ENCODE results near the gene GPR62. TPM values are rescaled to one million over a fixed set of nuclear protein-coding genes. Genes with fewer than 3 reads are reported as not detected.

GPR62 gene
- total RNA-seq, 2 experiments from 2014 or later, result not detected

DNA sequence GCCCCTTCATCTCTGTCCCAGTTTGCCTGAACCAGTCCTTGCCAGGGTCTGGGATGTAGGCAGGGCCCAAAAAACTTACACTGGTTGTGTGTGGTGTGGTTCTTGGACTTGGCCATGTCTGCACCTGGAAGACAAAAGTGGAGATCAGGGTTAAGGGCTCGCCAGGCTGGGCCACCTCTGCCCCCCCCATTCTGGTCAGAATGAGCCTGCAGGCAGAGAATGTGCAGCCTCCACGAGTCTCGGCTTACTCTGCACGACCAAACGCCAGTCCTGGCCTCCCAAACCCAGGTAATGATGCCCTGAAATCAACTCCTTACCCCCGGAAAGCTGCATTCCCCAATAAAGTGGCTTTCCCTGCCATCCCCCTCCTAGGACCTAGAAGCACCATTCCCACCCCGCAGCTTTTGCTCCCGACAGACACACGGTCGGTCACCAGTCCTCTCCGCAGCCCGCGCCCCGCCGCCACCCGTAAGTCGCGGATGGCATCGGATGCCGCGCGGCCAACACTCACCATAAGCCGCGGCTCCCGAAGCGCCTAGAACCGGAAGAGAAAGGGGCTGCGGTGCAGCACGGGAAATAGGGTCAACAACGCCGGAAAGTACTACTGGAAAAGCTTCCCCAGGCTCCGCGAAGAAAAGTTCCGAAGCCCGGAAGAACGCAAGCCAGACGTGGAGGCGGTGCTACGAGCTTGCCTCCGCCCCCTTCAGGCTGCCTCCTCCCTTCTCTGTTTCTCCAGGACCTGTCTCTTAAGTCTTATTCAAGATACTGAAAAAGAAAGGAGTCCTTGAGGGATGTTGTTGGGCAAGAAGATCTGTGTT lies 40.4 kb downstream of the GPR62 start, which contains the start of gene RPL29:
Gene RPL29 (minus strand): TSS at position 550 of the 818 bp plus-strand sequence. CDS start 434 bp downstream, at position 116.
- POLR2A ChIA-PET, result interaction anchor here (0.6 to 1.0 kb wide), 4 partner anchors 12 to 282 kb away, joined by 3 to 7 read pairs (median 6); partner anchors contain the start of genes ACY1 and PARP3

GRCh38 chr3:51997172-51997571 lies 42.0 kb downstream of the GPR62 start:
- Mint-ChIP-seq H3K27me3 (peaks cover 10% of the 10 kb centered on the region), H3K36me3 (ENCODE audit: low read depth) (peaks cover 34% of the 10 kb centered on the region), H3K4me1 (peaks cover 45% of the 10 kb centered on the region), H3K27ac (no peak overlapping the region), H3K4me3 (peak overlapping the region; percentile 14), H3K9me3 (no peaks in the 10 kb centered on the region)
- DNase-seq, result no peak
- ChIA-PET CTCF (no interaction called here), POLR2A (no interaction called here)

More for the DNA sequence above, 40.4 kb downstream of the GPR62 start, which contains the start of gene RPL29:
- CTCF ChIA-PET, result interaction anchor here (0.5 to 2.4 kb wide), 17 partner anchors 9 to 992 kb away, joined by 3 to 20 read pairs (median 4); partner anchors contain the start of genes ABHD14A, ABHD14B, DUSP7 and PARP3
- peak within 1 kb of the TSS; percentile 99 for H3K4me3 Mint-ChIP-seq
- H3K9me3 Mint-ChIP-seq, result no peaks in the 10 kb centered on the region
- H3K36me3 Mint-ChIP-seq (ENCODE audit: low read depth), result peaks cover 39% of the 10 kb centered on the region
- peak within 1 kb of the TSS; percentile 100 for H3K27ac Mint-ChIP-seq
- H3K27me3 Mint-ChIP-seq, result peaks cover 10% of the 10 kb centered on the region
- H3K4me1 Mint-ChIP-seq, result peaks cover 45% of the 10 kb centered on the region
- peak; percentile 94 for DNase-seq

GRCh38 chr3:51997935-51998596 lies 42.9 kb downstream of the GPR62 start:
- Mint-ChIP-seq H3K27me3 (peaks cover 10% of the 10 kb centered on the region), H3K4me3 (no peak overlapping the region), H3K9me3 (no peaks in the 10 kb centered on the region), H3K27ac (no peak overlapping the region), H3K36me3 (ENCODE audit: low read depth) (peaks cover 26% of the 10 kb centered on the region), H3K4me1 (peaks cover 37% of the 10 kb centered on the region)
- DNase-seq, result no peak
- POLR2A ChIA-PET, result no interaction called here
- CTCF ChIA-PET, result interaction anchor here (0.6 to 1.2 kb wide), 3 partner anchors 15 to 282 kb away, joined by 3 to 4 read pairs (median 4); partner anchors contain the start of genes ACY1, PARP3 and RRP9

GRCh38 chr3:51998774-51999173 lies 43.6 kb downstream of the GPR62 start:
- H3K4me1 Mint-ChIP-seq, result peaks cover 32% of the 10 kb centered on the region
- peaks cover 21% of the 10 kb centered on the region for H3K36me3 Mint-ChIP-seq (ENCODE audit: low read depth)
- H3K27ac Mint-ChIP-seq, result no peak overlapping the region
- H3K9me3 Mint-ChIP-seq, result no peaks in the 10 kb centered on the region
- ChIA-PET POLR2A (no interaction called here), CTCF (interaction anchor here (0.6 to 1.2 kb wide), 3 partner anchors 16 to 281 kb away, joined by 3 to 4 read pairs (median 4); partner anchors contain the start of genes ACY1, PARP3 and RRP9)
- H3K27me3 Mint-ChIP-seq, result peaks cover 10% of the 10 kb centered on the region
- DNase-seq, result no peak
- H3K4me3 Mint-ChIP-seq, result no peak overlapping the region

- Mint-ChIP-seq H3K4me1 (peaks cover 21% of the 10 kb centered on the region), H3K27ac (no peak overlapping the region), H3K4me3 (no peak overlapping the region), H3K27me3 (peaks cover 10% of the 10 kb centered on the region), H3K36me3 (ENCODE audit: low read depth) (peaks cover 10% of the 10 kb centered on the region), H3K9me3 (no peaks in the 10 kb centered on the region)
- CTCF ChIA-PET, result interaction anchor here (0.8 to 3.3 kb wide), 3 partner anchors 92 to 147 kb away, joined by 3 to 17 read pairs (median 4); no protein-coding TSS in a partner anchor
- POLR2A ChIA-PET, result no interaction called here
- no peak for DNase-seq
Measured at GRCh38 chr3:51999846-52000245, 44.7 kb downstream of the GPR62 start.

DNA sequence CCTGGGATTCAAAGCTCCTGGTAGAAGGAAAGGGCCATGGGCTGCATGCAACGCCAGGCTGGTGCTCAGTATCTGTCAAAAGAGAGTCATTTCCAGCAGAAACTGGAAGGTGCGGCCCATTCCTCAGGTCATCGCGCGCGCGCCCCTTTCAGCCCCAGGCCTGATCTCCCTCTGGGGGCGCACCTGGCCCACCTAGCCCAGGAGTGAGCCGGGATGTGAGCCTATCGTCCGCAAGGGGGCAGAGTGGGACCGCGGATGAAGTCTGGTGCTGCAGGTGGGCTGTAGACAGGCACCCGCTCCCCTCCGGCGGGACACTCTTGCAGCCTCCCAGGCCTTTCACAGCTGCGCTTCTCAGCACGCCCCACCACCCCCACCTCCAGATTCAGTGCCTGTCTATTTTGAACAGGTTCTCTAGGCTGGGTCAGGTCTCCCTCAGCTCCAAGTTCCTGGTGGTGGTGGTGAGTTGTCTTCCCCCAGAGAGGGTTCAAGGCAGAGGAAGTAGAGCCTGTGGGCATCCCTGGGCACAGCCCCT lies 46.3 kb downstream of the GPR62 start:
- Mint-ChIP-seq H3K9me3 (no peaks in the 10 kb centered on the region), H3K4me1 (peaks cover 26% of the 10 kb centered on the region), H3K27ac (peak overlapping the region; percentile 50), H3K36me3 (ENCODE audit: low read depth) (no peaks in the 10 kb centered on the region), H3K4me3 (no peak overlapping the region), H3K27me3 (peaks cover 10% of the 10 kb centered on the region)
- POLR2A ChIA-PET, result interaction anchor here (0.7 kb wide), 1 partner anchor 316 kb away, joined by 8 read pairs; no protein-coding TSS in a partner anchor
- DNase-seq, result peak; percentile 87
- CTCF ChIA-PET, result interaction anchor here (0.8 to 3.3 kb wide), 25 partner anchors 10 to 500 kb away, joined by 3 to 17 read pairs (median 4); partner anchors contain the start of genes ACY1, DUSP7, PARP3 and RRP9

DNA sequence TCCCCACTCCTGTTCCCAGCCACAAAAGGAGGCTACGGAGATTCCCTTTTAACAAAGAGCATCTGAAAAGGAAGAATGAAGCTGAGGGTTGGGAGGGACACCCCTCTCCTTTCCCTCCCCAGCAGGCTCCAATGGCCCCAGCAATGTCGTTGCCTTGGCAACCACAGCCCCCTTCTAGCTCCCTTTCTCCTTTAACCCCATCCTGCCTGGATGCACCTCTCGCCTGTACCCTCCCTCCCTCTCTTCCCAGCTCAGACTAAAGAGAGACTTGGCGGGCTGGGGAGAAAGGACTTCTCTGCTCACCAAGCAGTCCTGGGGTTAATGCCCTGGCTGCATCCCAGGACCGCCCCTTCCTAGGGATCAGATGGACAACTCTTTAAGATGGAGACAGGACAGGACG lies 47.6 kb downstream of the GPR62 start:
- Mint-ChIP-seq H3K27me3 (peaks cover 2% of the 10 kb centered on the region), H3K36me3 (ENCODE audit: low read depth) (no peaks in the 10 kb centered on the region), H3K4me3 (no peak overlapping the region), H3K9me3 (no peaks in the 10 kb centered on the region), H3K27ac (no peak overlapping the region), H3K4me1 (peaks cover 21% of the 10 kb centered on the region)
- CTCF ChIA-PET, result interaction anchor here (1.0 to 3.3 kb wide), 8 partner anchors 10 to 501 kb away, joined by 3 to 17 read pairs (median 5); partner anchors contain the start of genes ACY1, DUSP7, PARP3 and RRP9
- POLR2A ChIA-PET, result no interaction called here
- no peak for DNase-seq

GRCh38 chr3:52004163-52004787 lies 49.1 kb downstream of the GPR62 start:
- POLR2A ChIA-PET, result no interaction called here
- Mint-ChIP-seq H3K4me1 (peaks cover 21% of the 10 kb centered on the region), H3K4me3 (no peak overlapping the region), H3K9me3 (no peaks in the 10 kb centered on the region), H3K36me3 (ENCODE audit: low read depth) (no peaks in the 10 kb centered on the region), H3K27me3 (no peaks in the 10 kb centered on the region), H3K27ac (no peak overlapping the region)
- DNase-seq, result no peak
- CTCF ChIA-PET, result interaction anchor here (0.5 to 1.3 kb wide), 10 partner anchors 21 to 357 kb away, joined by 3 to 5 read pairs (median 3); no protein-coding TSS in a partner anchor

- no peaks in the 10 kb centered on the region for H3K9me3 Mint-ChIP-seq
- POLR2A ChIA-PET, result no interaction called here
- DNase-seq, result no peak
- no peak overlapping the region for H3K27ac Mint-ChIP-seq
- H3K4me3 Mint-ChIP-seq, result no peak overlapping the region
- H3K27me3 Mint-ChIP-seq, result no peaks in the 10 kb centered on the region
- H3K4me1 Mint-ChIP-seq, result peaks cover 21% of the 10 kb centered on the region
- CTCF ChIA-PET, result interaction anchor here (0.6 to 1.3 kb wide), 4 partner anchors 20 to 89 kb away, joined by 3 read pairs; no protein-coding TSS in a partner anchor
- no peaks in the 10 kb centered on the region for H3K36me3 Mint-ChIP-seq (ENCODE audit: low read depth)
Measured at GRCh38 chr3:52004906-52005395, 49.8 kb downstream of the GPR62 start.

GRCh38 chr3:52005571-52005986 lies 50.4 kb downstream of the GPR62 start:
- H3K4me1 Mint-ChIP-seq, result peaks cover 18% of the 10 kb centered on the region
- H3K4me3 Mint-ChIP-seq, result no peak overlapping the region
- no peaks in the 10 kb centered on the region for H3K9me3 Mint-ChIP-seq
- peaks cover 3% of the 10 kb centered on the region for H3K27me3 Mint-ChIP-seq
- no peak for DNase-seq
- POLR2A ChIA-PET, result no interaction called here
- H3K36me3 Mint-ChIP-seq (ENCODE audit: low read depth), result no peaks in the 10 kb centered on the region
- H3K27ac Mint-ChIP-seq, result no peak overlapping the region
- CTCF ChIA-PET, result no interaction called here

- no peak for DNase-seq
- no peak overlapping the region for H3K4me3 Mint-ChIP-seq
- H3K9me3 Mint-ChIP-seq, result no peaks in the 10 kb centered on the region
- POLR2A ChIA-PET, result no interaction called here
- peaks cover 18% of the 10 kb centered on the region for H3K4me1 Mint-ChIP-seq
- H3K36me3 Mint-ChIP-seq (ENCODE audit: low read depth), result no peaks in the 10 kb centered on the region
- peaks cover 3% of the 10 kb centered on the region for H3K27me3 Mint-ChIP-seq
- H3K27ac Mint-ChIP-seq, result peak overlapping the region; percentile 19
- CTCF ChIA-PET, result no interaction called here
Measured at GRCh38 chr3:52006017-52006819, 51.0 kb downstream of the GPR62 start.

Measured in activated CD4-positive, alpha-beta T cell treated with anti-CD3 and anti-CD28 coated beads, Interleukin-2, amount 10 ng/mL, durations not matched to agents 7 days and 5 days (primary cell).